ENCODE measurements around the gene DHX57. TPM values are rescaled to one million over a fixed set of nuclear protein-coding genes. Genes with fewer than 3 reads are reported as not detected.
A peak's percentile ranks its signal among the peaks of the same experiment; 100 is the strongest.

Gene DHX57
- polyA plus RNA-seq (2013, experiment 1 of 4): 37.7 TPM
- polyA plus RNA-seq (2013, experiment 2 of 4): 44.3 TPM
- polyA plus RNA-seq (2013, experiment 3 of 4): 27.5 TPM
- polyA plus RNA-seq (2013, experiment 4 of 4): 29.8 TPM

DNA sequence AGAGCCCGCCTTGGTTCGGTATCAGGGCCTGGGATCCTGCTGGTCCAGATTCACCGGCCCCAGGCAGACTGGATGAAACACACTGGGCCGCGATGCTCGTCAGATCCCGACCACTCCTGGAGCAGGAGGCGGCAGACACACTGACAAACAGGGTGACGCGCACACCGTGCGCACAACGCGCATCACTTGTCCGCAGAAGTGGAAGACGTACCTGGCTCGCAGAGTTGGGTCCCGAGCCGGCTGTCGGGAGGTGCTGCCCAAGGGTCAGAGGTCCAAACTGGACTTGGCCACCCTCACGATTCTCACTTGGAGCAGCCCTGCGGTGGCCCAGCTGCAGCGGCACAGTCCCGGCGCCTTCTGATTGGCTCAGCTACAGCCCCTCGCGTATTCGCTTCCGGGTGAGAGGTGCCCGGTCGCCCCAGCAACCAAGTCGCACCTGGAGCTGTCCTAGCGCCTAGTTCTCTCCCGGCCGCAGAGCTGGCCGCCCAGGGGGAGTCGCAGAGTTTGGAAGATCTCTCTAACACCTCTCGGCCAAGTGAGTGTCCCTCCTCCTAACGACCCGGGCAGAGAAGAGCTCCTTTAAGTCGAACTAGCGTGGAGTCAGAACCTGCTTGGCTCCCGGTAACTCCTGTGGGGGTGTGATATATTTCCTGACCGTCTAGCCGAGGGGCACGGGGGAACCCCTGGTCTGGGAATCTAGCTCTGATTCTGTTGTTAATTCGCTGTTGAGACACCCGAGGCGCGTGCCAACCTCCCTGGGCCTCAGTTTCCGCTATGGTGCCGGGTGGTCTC is at the start of gene DHX57, which contains the start of gene MORN2:
TSS of gene DHX57 (minus strand) at position 359 of the 792 bp plus-strand sequence. CDS start 7,529 bp downstream, outside the sequence.
TSS of gene MORN2 (plus strand) at position 401 of the 792 bp plus-strand sequence.
- no peaks in the 10 kb centered on the region for H3K27me3 ChIP-seq (ENCODE audit: control insufficient read depth, insufficient read depth, low read length, poor library complexity, severe bottlenecking)
- peak within 1 kb of the TSS; percentile 95 for H3K4me3 ChIP-seq (ENCODE audit: insufficient read depth, low read depth, low read length)
- peak within 1 kb of the TSS; percentile 16 for H3K27ac ChIP-seq (ENCODE audit: insufficient read depth, low read depth, low read length, poor library complexity, severe bottlenecking)
- WGBS, 2 experiments: 1% methylated on average over 52 of the region's 52 CpGs
- no peaks in the 10 kb centered on the region for H3K9me3 ChIP-seq (ENCODE audit: control insufficient read depth, low read length)
- peaks cover 7% of the 10 kb centered on the region for H3K4me1 ChIP-seq (ENCODE audit: control insufficient read depth, insufficient read depth, low read length)
- no peaks in the 10 kb centered on the region for H3K36me3 ChIP-seq (ENCODE audit: control insufficient read depth, insufficient read depth, low read length)

DNA sequence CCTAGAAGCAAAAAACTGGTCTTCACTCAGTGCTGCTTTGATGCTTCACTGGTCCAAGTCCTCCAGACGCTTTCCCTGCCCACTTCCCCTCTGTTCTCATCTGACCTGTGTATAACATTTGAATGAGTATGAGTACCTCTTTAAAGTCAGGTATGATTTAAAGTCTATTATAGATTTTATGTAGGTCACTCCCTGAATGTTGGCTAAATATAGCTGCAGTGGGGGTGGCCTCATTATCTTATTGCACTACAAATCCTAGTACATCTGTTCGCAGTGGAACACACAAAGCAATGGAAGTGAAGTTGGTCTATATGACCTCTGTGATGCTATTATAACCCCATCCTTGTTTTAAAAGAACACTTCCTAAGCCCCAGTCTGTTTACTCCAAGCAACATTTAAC is 47.2 kb upstream of the DHX57 start:
- 93 to 100% methylated on average over 2 of the region's 2 CpGs for WGBS, 2 experiments
- Histone ChIP-seq H3K4me3 (ENCODE audit: insufficient read depth, low read depth, low read length) (no peak overlapping the region), H3K27ac (ENCODE audit: insufficient read depth, low read depth, low read length, poor library complexity, severe bottlenecking) (no peak overlapping the region), H3K4me1 (ENCODE audit: control insufficient read depth, insufficient read depth, low read length) (no peaks in the 10 kb centered on the region), H3K27me3 (ENCODE audit: control insufficient read depth, insufficient read depth, low read length, poor library complexity, severe bottlenecking) (no peaks in the 10 kb centered on the region), H3K9me3 (ENCODE audit: control insufficient read depth, low read length) (no peaks in the 10 kb centered on the region), H3K36me3 (ENCODE audit: control insufficient read depth, insufficient read depth, low read length) (no peaks in the 10 kb centered on the region)

DNA sequence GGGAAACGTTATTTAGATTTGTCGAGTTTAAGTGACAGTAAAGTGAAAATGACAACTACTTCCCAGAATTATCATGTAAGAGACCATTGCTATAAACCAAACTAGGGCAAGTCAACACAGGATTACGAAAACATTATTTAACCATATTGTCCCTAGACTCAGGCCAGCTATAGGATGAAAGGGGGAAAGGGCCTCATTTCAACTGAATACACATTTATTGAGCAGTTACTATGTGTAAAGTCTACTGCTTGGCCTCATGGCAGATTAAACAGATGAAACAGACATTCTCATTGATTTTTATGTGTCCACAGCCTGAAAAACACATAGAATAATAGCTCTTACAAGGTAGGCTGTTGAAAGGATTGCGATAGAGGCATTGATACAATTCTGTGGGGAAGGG is 46.7 kb upstream of the DHX57 start:
- H3K9me3 ChIP-seq (ENCODE audit: control insufficient read depth, low read length): no peaks in the 10 kb centered on the region
- WGBS, 2 experiments: 90 to 92% methylated on average over 2 to 4 of the region's 4 CpGs
- H3K36me3 ChIP-seq (ENCODE audit: control insufficient read depth, insufficient read depth, low read length): no peaks in the 10 kb centered on the region
- H3K27ac ChIP-seq (ENCODE audit: insufficient read depth, low read depth, low read length, poor library complexity, severe bottlenecking): no peak overlapping the region
- H3K27me3 ChIP-seq (ENCODE audit: control insufficient read depth, insufficient read depth, low read length, poor library complexity, severe bottlenecking): no peaks in the 10 kb centered on the region
- H3K4me1 ChIP-seq (ENCODE audit: control insufficient read depth, insufficient read depth, low read length): no peaks in the 10 kb centered on the region
- H3K4me3 ChIP-seq (ENCODE audit: insufficient read depth, low read depth, low read length): no peak overlapping the region

DNA sequence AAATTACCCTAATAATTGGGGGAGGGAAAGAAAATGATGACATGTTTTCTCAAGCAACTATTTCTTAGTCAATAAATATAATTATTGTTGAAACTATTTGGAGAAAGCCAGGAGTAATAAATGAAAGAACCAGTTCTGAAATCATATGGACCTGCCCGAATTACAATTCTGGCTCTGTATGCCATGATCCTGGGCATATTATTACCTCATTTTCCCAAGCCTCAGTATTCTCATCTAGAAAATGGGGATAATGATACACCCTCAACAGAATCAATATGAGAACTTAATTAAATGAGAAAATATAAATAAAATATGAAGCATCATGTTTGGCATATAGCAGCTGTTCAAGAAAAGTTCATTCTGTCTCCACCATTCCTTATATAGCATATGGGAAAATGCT is 36.9 kb upstream of the DHX57 start:
- Histone ChIP-seq H3K27me3 (ENCODE audit: control insufficient read depth, insufficient read depth, low read length, poor library complexity, severe bottlenecking) (no peaks in the 10 kb centered on the region), H3K9me3 (ENCODE audit: control insufficient read depth, low read length) (no peaks in the 10 kb centered on the region), H3K27ac (ENCODE audit: insufficient read depth, low read depth, low read length, poor library complexity, severe bottlenecking) (no peak overlapping the region), H3K4me3 (ENCODE audit: insufficient read depth, low read depth, low read length) (no peak overlapping the region), H3K4me1 (ENCODE audit: control insufficient read depth, insufficient read depth, low read length) (no peaks in the 10 kb centered on the region), H3K36me3 (ENCODE audit: control insufficient read depth, insufficient read depth, low read length) (no peaks in the 10 kb centered on the region)
- 63 to 86% methylated on average over 1 of the region's 1 CpG for whole genome bisulfite sequencing, 2 experiments

- WGBS, 2 experiments: 88% methylated on average over 1 of the region's 1 CpG; no CpG with 5 or more reads in 1 of the 2 experiments
Measured at GRCh38 chr2:38911191-38911590, 35.5 kb upstream of the DHX57 start.

GRCh38 chr2:38909872-38910271 is 34.1 kb upstream of the DHX57 start:
- WGBS, 2 experiments: no CpG with 5 or more reads among the region's 1 CpG
- no peak overlapping the region for H3K27ac ChIP-seq (ENCODE audit: insufficient read depth, low read depth, low read length, poor library complexity, severe bottlenecking)
- no peaks in the 10 kb centered on the region for H3K27me3 ChIP-seq (ENCODE audit: control insufficient read depth, insufficient read depth, low read length, poor library complexity, severe bottlenecking)
- no peaks in the 10 kb centered on the region for H3K4me1 ChIP-seq (ENCODE audit: control insufficient read depth, insufficient read depth, low read length)
- no peaks in the 10 kb centered on the region for H3K9me3 ChIP-seq (ENCODE audit: control insufficient read depth, low read length)
- no peaks in the 10 kb centered on the region for H3K36me3 ChIP-seq (ENCODE audit: control insufficient read depth, insufficient read depth, low read length)
- H3K4me3 ChIP-seq (ENCODE audit: insufficient read depth, low read depth, low read length): no peak overlapping the region

More at GRCh38 chr2:38911191-38911590, 35.5 kb upstream of the DHX57 start:
- Histone ChIP-seq H3K27me3 (ENCODE audit: control insufficient read depth, insufficient read depth, low read length, poor library complexity, severe bottlenecking) (no peaks in the 10 kb centered on the region), H3K9me3 (ENCODE audit: control insufficient read depth, low read length) (no peaks in the 10 kb centered on the region), H3K36me3 (ENCODE audit: control insufficient read depth, insufficient read depth, low read length) (no peaks in the 10 kb centered on the region), H3K4me3 (ENCODE audit: insufficient read depth, low read depth, low read length) (no peak overlapping the region), H3K4me1 (ENCODE audit: control insufficient read depth, insufficient read depth, low read length) (no peaks in the 10 kb centered on the region), H3K27ac (ENCODE audit: insufficient read depth, low read depth, low read length, poor library complexity, severe bottlenecking) (no peak overlapping the region)

DNA sequence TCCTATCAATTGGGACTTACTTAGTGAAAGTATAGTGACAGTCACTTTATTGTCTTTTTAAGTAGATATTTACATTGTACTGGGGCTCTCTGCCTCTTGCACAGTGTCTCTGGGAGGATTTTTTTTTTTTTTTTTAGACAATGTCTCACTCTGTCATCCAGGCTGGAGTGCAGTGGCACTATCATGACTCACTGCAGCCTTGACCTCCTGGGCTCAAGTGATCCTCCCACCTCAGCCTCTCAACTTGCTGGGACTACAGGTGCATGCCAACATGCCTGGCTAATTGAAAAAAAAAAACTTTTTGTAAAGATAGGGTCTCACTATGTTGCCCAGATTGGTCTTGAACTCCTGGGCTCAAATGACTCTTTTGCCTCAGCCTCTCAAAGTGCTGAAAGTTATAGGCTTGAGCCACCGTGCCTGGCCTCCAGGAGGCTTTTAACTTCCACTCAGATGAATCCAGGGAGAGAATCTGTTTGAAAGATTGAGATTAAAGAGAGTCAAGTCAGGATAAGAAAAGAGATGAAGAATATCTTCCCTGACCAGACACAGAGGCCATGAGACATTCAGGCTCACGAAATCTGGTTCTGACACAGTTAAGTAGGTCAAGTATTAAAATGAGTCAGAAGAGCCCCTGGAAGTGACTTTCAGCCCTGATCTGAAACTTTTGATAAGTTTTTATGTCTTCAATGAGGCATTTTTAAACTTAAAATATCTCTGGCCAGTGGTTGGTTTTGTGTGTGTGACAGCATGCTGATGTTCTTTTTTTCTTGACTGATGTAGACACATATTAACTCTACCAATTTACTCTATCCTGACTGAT is 32.2 kb upstream of the DHX57 start:
- no peaks in the 10 kb centered on the region for H3K36me3 ChIP-seq (ENCODE audit: control insufficient read depth, insufficient read depth, low read length)
- H3K4me1 ChIP-seq (ENCODE audit: control insufficient read depth, insufficient read depth, low read length): no peaks in the 10 kb centered on the region
- no peak overlapping the region for H3K4me3 ChIP-seq (ENCODE audit: insufficient read depth, low read depth, low read length)
- 91% methylated on average over 2 of the region's 2 CpGs for WGBS, 2 experiments
- no peaks in the 10 kb centered on the region for H3K27me3 ChIP-seq (ENCODE audit: control insufficient read depth, insufficient read depth, low read length, poor library complexity, severe bottlenecking)
- no peak overlapping the region for H3K27ac ChIP-seq (ENCODE audit: insufficient read depth, low read depth, low read length, poor library complexity, severe bottlenecking)
- H3K9me3 ChIP-seq (ENCODE audit: control insufficient read depth, low read length): no peaks in the 10 kb centered on the region

DNA sequence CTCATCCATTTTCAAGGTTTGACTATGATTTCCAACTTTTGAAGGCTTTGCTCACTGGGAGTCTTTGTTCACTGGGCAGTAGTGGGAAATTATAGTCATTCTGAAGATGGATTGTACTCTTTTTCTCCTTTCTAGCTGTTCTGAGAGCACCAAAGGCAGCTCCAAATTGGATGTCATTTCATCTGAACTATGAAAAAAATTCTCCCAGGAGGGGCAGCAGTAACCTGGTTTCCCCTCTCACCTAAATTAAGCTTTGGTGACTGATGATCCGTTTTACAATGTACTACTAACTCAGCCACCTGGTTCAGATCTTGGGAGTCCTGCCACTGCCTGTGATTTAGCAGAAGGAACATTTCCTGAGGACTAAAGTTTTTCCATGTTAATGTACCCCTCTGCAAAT is 31.5 kb upstream of the DHX57 start:
- Histone ChIP-seq H3K36me3 (ENCODE audit: control insufficient read depth, insufficient read depth, low read length) (no peaks in the 10 kb centered on the region), H3K4me1 (ENCODE audit: control insufficient read depth, insufficient read depth, low read length) (no peaks in the 10 kb centered on the region), H3K27me3 (ENCODE audit: control insufficient read depth, insufficient read depth, low read length, poor library complexity, severe bottlenecking) (no peaks in the 10 kb centered on the region), H3K27ac (ENCODE audit: insufficient read depth, low read depth, low read length, poor library complexity, severe bottlenecking) (no peak overlapping the region), H3K9me3 (ENCODE audit: control insufficient read depth, low read length) (no peaks in the 10 kb centered on the region), H3K4me3 (ENCODE audit: insufficient read depth, low read depth, low read length) (no peak overlapping the region)
- WGBS, 2 experiments: 91 to 92% methylated on average over 1 of the region's 1 CpG

- no peaks in the 10 kb centered on the region for H3K27me3 ChIP-seq (ENCODE audit: control insufficient read depth, insufficient read depth, low read length, poor library complexity, severe bottlenecking)
- 93 to 97% methylated on average over 2 of the region's 2 CpGs for WGBS, 2 experiments
- no peaks in the 10 kb centered on the region for H3K9me3 ChIP-seq (ENCODE audit: control insufficient read depth, low read length)
- H3K36me3 ChIP-seq (ENCODE audit: control insufficient read depth, insufficient read depth, low read length): no peaks in the 10 kb centered on the region
- H3K4me3 ChIP-seq (ENCODE audit: insufficient read depth, low read depth, low read length): no peak overlapping the region
- H3K4me1 ChIP-seq (ENCODE audit: control insufficient read depth, insufficient read depth, low read length): no peaks in the 10 kb centered on the region
- no peak overlapping the region for H3K27ac ChIP-seq (ENCODE audit: insufficient read depth, low read depth, low read length, poor library complexity, severe bottlenecking)
Measured at GRCh38 chr2:38905251-38905650, 29.5 kb upstream of the DHX57 start.

GRCh38 chr2:38900726-38901125 is 25.0 kb upstream of the DHX57 start:
- WGBS, 2 experiments: 93 to 95% methylated on average over 1 of the region's 1 CpG
- Histone ChIP-seq H3K9me3 (ENCODE audit: control insufficient read depth, low read length) (no peaks in the 10 kb centered on the region), H3K27ac (ENCODE audit: insufficient read depth, low read depth, low read length, poor library complexity, severe bottlenecking) (no peak overlapping the region), H3K4me3 (ENCODE audit: insufficient read depth, low read depth, low read length) (no peak overlapping the region), H3K27me3 (ENCODE audit: control insufficient read depth, insufficient read depth, low read length, poor library complexity, severe bottlenecking) (no peaks in the 10 kb centered on the region), H3K36me3 (ENCODE audit: control insufficient read depth, insufficient read depth, low read length) (no peaks in the 10 kb centered on the region), H3K4me1 (ENCODE audit: control insufficient read depth, insufficient read depth, low read length) (no peaks in the 10 kb centered on the region)
